Kasumi-1 (cell line): ENCODE data around the gene ECE1.

Experiments
- DNase-seq, 2 experiments: peaks; one replicate each; lab custom pipeline; 2025; lab: John Stamatoyannopoulos, UW

ECE1 gene

GRCh38 chr1:21289700-21290545, at the start of gene ECE1:
ECE1 (minus strand) TSS chr1:21290463; CDS start chr1:21290414, 49 bp downstream.
- no peak for DNase-seq

- DNase-seq, result no peak
These were observed 49.3 kb upstream of the ECE1 start for GRCh38 chr1:21339356-21340229.

GRCh38 chr1:21338573-21339355, 48.5 kb upstream of the ECE1 start:
- no peak for DNase-seq

- peak in 1 of 2 experiments; percentile 10 for DNase-seq
These were observed 47.8 kb upstream of the ECE1 start for GRCh38 chr1:21337928-21338572.

GRCh38 chr1:21337454-21337927, 47.2 kb upstream of the ECE1 start:
- no peak for DNase-seq

- no peak for DNase-seq
These were observed 46.8 kb upstream of the ECE1 start for GRCh38 chr1:21337010-21337437.

- DNase-seq, result no peak
These were observed 45.5 kb upstream of the ECE1 start for GRCh38 chr1:21335750-21336224.

GRCh38 chr1:21335088-21335691, 44.9 kb upstream of the ECE1 start:
- no peak for DNase-seq

GRCh38 chr1:21334214-21335087, 44.2 kb upstream of the ECE1 start:
- DNase-seq, result peak; percentile 97 to 98

GRCh38 chr1:21333824-21334213, 43.6 kb upstream of the ECE1 start:
- DNase-seq, result no peak

GRCh38 chr1:21332554-21333311, 42.5 kb upstream of the ECE1 start:
- no peak for DNase-seq

- DNase-seq, result peak; percentile 56 to 65
These were observed 41.7 kb upstream of the ECE1 start for GRCh38 chr1:21331752-21332478.

- DNase-seq, result no peak
These were observed 40.3 kb upstream of the ECE1 start for GRCh38 chr1:21330544-21330943.

- DNase-seq, result no peak
These were observed 39.1 kb upstream of the ECE1 start for GRCh38 chr1:21329209-21329844.

- no peak for DNase-seq
These were observed 37.5 kb upstream of the ECE1 start for GRCh38 chr1:21327566-21328323.

GRCh38 chr1:21326861-21327344, 36.6 kb upstream of the ECE1 start:
- no peak for DNase-seq
